Lower leg skin (tissue), 3 donors: ENCODE measurements around the gene GRIN1.

Experiments
- POLR2A ChIP-seq, 2 donors: fragments of 450-650 bp; IDR thresholded peaks; one replicate each; pipeline ENCODE4 v1.6.1; 2016 to 2017; ENCODE audit warnings: antibody characterized with exemption in 2 of 2, mild to moderate bottlenecking in 1 of 2, moderate library complexity in 1 of 2
- TF ChIP-seq, protein P1 (sequence below), 3 donors: fragments of 450-650 bp; IDR thresholded peaks; one replicate each; pipeline ENCODE4 v1.5.1; 2016; ENCODE audit warnings: antibody characterized with exemption in 3 of 3, mild to moderate bottlenecking in 3 of 3, moderate library complexity in 2 of 3

DNA sequence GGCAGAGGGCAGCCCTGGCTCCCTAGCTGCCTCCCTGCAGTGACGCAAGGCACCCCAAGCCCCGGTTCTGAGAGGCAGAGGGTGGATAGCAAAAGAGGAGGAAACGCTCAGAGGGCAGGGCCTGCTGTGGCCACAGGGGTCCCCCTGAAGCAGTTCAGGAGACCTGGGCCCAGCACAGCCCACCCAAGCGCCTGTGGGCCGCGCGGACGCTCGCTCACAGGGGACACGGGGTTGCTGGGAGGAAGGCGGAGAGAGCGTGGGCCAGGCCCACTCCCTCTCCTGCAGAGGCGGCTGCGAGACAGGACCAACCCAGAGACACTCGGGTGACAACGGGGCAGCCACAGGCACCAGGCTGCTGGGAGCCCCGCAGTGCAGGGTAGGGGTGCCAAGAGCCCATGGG lies 40.8 kb downstream of the GRIN1 start:
- TF ChIP-seq, protein P1, sequence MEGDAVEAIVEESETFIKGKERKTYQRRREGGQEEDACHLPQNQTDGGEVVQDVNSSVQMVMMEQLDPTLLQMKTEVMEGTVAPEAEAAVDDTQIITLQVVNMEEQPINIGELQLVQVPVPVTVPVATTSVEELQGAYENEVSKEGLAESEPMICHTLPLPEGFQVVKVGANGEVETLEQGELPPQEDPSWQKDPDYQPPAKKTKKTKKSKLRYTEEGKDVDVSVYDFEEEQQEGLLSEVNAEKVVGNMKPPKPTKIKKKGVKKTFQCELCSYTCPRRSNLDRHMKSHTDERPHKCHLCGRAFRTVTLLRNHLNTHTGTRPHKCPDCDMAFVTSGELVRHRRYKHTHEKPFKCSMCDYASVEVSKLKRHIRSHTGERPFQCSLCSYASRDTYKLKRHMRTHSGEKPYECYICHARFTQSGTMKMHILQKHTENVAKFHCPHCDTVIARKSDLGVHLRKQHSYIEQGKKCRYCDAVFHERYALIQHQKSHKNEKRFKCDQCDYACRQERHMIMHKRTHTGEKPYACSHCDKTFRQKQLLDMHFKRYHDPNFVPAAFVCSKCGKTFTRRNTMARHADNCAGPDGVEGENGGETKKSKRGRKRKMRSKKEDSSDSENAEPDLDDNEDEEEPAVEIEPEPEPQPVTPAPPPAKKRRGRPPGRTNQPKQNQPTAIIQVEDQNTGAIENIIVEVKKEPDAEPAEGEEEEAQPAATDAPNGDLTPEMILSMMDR (IDR thresholded peaks at IDR 0.05): no peak
- TF ChIP-seq POLR2A (IDR thresholded peaks at IDR 0.05): no peak
